Measurements from ENCODE around the gene ZG16B. TPM values are rescaled to one million over a fixed set of nuclear protein-coding genes. Genes with fewer than 3 reads are reported as not detected.

The ZG16B gene
- total and polyA plus RNA-seq, 2 of the 8 experiments (the other 6 are each of a cell fraction or from before 2014, with no cell fraction given): 0.11 TPM; not detected in 1

DNA sequence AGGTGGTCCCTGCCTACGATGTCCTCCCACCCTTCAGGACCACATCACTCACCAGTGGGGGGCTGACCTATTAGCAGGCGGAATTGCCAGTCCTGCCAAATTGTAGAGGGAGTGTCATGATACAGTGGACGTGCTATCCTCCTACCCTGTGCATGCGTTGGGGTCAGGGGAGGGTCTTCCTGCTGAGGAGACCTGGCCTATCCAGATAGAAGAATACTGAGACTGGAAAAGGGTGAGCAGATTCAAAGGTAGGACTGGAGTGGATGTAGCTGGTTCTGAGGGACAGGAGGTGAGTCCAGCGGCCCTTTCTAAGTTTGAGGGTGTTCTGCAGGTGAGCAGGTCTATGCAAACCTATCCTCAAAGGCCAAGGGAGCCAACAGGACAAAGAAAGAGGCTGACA lies 23.8 kb upstream of the ZG16B start (continued):
- no peak for TF ChIP-seq FOSL1 (IDR thresholded peaks at IDR 0.05; ENCODE audit: insufficient read depth, low read depth, low read length)
- no peak for TF ChIP-seq SP1 (IDR thresholded peaks at IDR 0.05; ENCODE audit: low read depth, low read length)
- no peak for TF ChIP-seq RAD21 (IDR thresholded peaks at IDR 0.05 in 1 of 2, conservative IDR thresholded peaks at IDR 0.05 in 1 of 2; ENCODE audit: low read depth in 2 of 2, low read length in 2 of 2)
- no peak for TF ChIP-seq ASH2L (IDR thresholded peaks at IDR 0.05; ENCODE audit: low read length)

All from H1 (cell line).